Loucy (cell line): Measurements from ENCODE around the gene AIM2.

Experiments
- H2AFZ ChIP-seq: fragments of 200-600 bp; sonication (generic); 2 replicates; pipeline ENCODE4 v1.6.0; 2016; ENCODE audit warnings: antibody characterized with exemption, mild to moderate bottlenecking, low read length, moderate library complexity
- H3F3A ChIP-seq: fragments of 200-600 bp; 2 replicates; pipeline ENCODE4 v1.6.0; 2016; ENCODE audit warnings: antibody characterized with exemption, low read depth, mild to moderate bottlenecking
- H3K27me3 ChIP-seq: fragments of 200-600 bp; sonication (generic); 2 replicates; pipeline ENCODE4 v1.6.1; 2014; ENCODE audit warnings: low read length, mild to moderate bottlenecking; ENCODE audit not compliant: insufficient read depth, poor library complexity, severe bottlenecking
- H3K36me3 ChIP-seq: fragments of 200-600 bp; sonication (generic); 2 replicates; pipeline ENCODE4 v1.6.1; 2016; ENCODE audit warnings: low read length; ENCODE audit not compliant: insufficient read depth
- H3K4me1 ChIP-seq: fragments of 200-600 bp; sonication (generic); 2 replicates; pipeline ENCODE4 v1.5.1; 2014; ENCODE audit warnings: low read length, mild to moderate bottlenecking; ENCODE audit not compliant: insufficient read depth, poor library complexity, severe bottlenecking
- H3K4me2 ChIP-seq: fragments of 200-600 bp; sonication (generic); 2 replicates; pipeline ENCODE4 v1.6.0; 2014; ENCODE audit warnings: antibody characterized with exemption, low read length, low read depth, mild to moderate bottlenecking; ENCODE audit not compliant: poor library complexity, severe bottlenecking
- H3K4me3 ChIP-seq: fragments of 200-600 bp; sonication (generic); 2 replicates; pipeline ENCODE4 v1.5.1; 2014; ENCODE audit warnings: low read length, mild to moderate bottlenecking, mixed read lengths; ENCODE audit not compliant: poor library complexity, severe bottlenecking
- H3K79me2 ChIP-seq: fragments of 200-600 bp; sonication (generic); 2 replicates; pipeline ENCODE4 v1.6.1; 2014; ENCODE audit warnings: low read length; ENCODE audit not compliant: insufficient read depth
- H3K9ac ChIP-seq: fragments of 200-600 bp; sonication (generic); 2 replicates; pipeline ENCODE4 v1.6.0; 2014; ENCODE audit warnings: mild to moderate bottlenecking, low read depth, low read length, moderate library complexity; ENCODE audit not compliant: poor library complexity, severe bottlenecking
- H3K9me2 ChIP-seq: fragments of 200-600 bp; sonication (generic); replicated peaks from 2 replicates; pipeline ENCODE4 v1.6.1; 2016; ENCODE audit warnings: low read depth, low read length, mixed read lengths
- H3K9me3 ChIP-seq: fragments of 200-600 bp; sonication (generic); 2 replicates; pipeline ENCODE4 v1.6.1; 2014; ENCODE audit warnings: mild to moderate bottlenecking, antibody characterized with exemption, low read length, low read depth; ENCODE audit not compliant: insufficient read depth
- H4K20me1 ChIP-seq: fragments of 200-600 bp; sonication (generic); 2 replicates; pipeline ENCODE4 v1.6.0; 2014; ENCODE audit warnings: antibody characterized with exemption, low read length, mild to moderate bottlenecking; ENCODE audit not compliant: insufficient read depth, poor library complexity, severe bottlenecking
- EZH2phosphoT487 ChIP-seq: fragments of 200-600 bp; IDR thresholded peaks from 2 replicates; pipeline ENCODE4 v1.6.1; 2018; ENCODE audit warnings: antibody characterized with exemption, mild to moderate bottlenecking, moderate library complexity, borderline replicate concordance
- TF ChIP-seq, protein P1 (sequence below): fragments of 200-600 bp; sonication (generic); conservative IDR thresholded peaks from 2 replicates; pipeline ENCODE4 v1.5.1; 2014; ENCODE audit warnings: mild to moderate bottlenecking, antibody characterized with exemption, low read length

AIM2 gene, protein sequence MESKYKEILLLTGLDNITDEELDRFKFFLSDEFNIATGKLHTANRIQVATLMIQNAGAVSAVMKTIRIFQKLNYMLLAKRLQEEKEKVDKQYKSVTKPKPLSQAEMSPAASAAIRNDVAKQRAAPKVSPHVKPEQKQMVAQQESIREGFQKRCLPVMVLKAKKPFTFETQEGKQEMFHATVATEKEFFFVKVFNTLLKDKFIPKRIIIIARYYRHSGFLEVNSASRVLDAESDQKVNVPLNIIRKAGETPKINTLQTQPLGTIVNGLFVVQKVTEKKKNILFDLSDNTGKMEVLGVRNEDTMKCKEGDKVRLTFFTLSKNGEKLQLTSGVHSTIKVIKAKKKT

DNA sequence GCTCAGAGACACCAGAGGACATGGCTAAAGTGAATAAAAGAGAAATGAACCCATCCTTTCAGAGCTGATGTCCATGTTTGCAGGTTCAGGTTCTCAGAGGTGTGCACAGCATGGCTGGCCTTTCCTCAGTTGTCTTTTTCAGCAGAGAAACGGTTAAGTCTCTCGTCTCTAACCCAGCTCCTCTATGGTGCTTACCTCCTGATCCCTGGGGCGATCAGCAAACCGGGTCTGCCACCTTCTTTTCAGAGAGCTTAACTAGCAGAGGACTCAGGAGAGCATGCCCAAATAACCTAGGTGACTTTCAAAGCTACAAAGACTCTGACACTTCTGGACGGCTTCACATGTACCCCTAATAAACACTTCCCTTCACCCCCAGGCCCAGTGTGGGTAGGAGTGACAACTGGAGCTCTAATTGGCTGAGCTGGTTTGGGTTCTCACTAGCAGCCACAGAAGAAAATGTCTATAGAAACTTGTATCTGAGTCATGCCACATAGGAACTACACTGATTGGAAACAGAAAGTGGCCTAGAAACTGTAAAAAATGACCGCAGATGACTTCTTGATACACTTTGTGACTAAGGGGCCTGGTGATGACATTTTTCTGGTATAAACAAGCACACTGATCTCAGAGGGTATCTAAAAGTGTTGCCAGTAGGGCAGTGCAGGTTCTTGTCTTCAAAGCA lies at the start of gene AIM2:
Gene AIM2, minus strand, starts transcription at position 329 of the 682 bp plus-strand sequence. CDS start 3,267 bp downstream, outside the sequence.
- TF ChIP-seq EZH2phosphoT487, result no peak
- TF ChIP-seq, protein P1, sequence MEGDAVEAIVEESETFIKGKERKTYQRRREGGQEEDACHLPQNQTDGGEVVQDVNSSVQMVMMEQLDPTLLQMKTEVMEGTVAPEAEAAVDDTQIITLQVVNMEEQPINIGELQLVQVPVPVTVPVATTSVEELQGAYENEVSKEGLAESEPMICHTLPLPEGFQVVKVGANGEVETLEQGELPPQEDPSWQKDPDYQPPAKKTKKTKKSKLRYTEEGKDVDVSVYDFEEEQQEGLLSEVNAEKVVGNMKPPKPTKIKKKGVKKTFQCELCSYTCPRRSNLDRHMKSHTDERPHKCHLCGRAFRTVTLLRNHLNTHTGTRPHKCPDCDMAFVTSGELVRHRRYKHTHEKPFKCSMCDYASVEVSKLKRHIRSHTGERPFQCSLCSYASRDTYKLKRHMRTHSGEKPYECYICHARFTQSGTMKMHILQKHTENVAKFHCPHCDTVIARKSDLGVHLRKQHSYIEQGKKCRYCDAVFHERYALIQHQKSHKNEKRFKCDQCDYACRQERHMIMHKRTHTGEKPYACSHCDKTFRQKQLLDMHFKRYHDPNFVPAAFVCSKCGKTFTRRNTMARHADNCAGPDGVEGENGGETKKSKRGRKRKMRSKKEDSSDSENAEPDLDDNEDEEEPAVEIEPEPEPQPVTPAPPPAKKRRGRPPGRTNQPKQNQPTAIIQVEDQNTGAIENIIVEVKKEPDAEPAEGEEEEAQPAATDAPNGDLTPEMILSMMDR, result no peak
- no peak within 1 kb of the TSS for H3K4me3 ChIP-seq
- no peaks in the 10 kb centered on the region for H3F3A ChIP-seq
- H4K20me1 ChIP-seq, result no peaks in the 10 kb centered on the region
- H3K9me2 ChIP-seq, result no peaks in the 10 kb centered on the region
- no peaks in the 10 kb centered on the region for H3K27me3 ChIP-seq
- H3K4me2 ChIP-seq, result no peak within 1 kb of the TSS
- H3K36me3 ChIP-seq, result no peaks in the 10 kb centered on the region
- H3K79me2 ChIP-seq, result no peaks in the 10 kb centered on the region
- no peak within 1 kb of the TSS for H2AFZ ChIP-seq
- H3K9ac ChIP-seq, result no peak within 1 kb of the TSS
- no peaks in the 10 kb centered on the region for H3K9me3 ChIP-seq
- H3K4me1 ChIP-seq, result peaks cover 11% of the 10 kb centered on the region

DNA sequence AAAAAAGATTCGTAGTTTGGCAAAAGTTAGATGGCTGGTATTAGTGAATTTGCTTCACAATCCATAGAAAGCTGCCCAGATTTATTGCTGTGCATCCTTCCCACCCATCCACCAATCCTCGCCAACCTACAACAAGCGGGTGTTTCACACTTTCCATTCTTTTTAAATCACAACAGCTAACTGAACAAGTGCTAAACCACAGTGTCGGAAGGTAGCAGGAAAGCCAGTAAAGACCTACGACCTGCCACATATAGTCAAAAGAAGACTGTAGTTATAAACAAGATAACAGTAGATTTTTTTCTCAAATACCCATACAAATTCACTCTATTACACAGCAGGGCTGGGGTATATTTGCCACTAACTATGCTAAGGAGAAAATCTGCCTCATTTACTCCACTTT lies 47.0 kb upstream of the AIM2 start:
- no peaks in the 10 kb centered on the region for H4K20me1 ChIP-seq
- H3K9ac ChIP-seq, result no peak overlapping the region
- H3K27me3 ChIP-seq, result no peaks in the 10 kb centered on the region
- H3F3A ChIP-seq, result no peaks in the 10 kb centered on the region
- peaks cover 7% of the 10 kb centered on the region for H3K4me1 ChIP-seq
- no peaks in the 10 kb centered on the region for H3K9me2 ChIP-seq
- H2AFZ ChIP-seq, result no peak overlapping the region
- TF ChIP-seq EZH2phosphoT487, result no peak
- TF ChIP-seq, protein P1, result no peak
- H3K9me3 ChIP-seq, result no peaks in the 10 kb centered on the region
- H3K36me3 ChIP-seq, result no peaks in the 10 kb centered on the region
- no peaks in the 10 kb centered on the region for H3K79me2 ChIP-seq
- no peak overlapping the region for H3K4me2 ChIP-seq
- no peak overlapping the region for H3K4me3 ChIP-seq

GRCh38 chr1:159122005-159122621 lies 45.5 kb upstream of the AIM2 start:
- H4K20me1 ChIP-seq, result no peaks in the 10 kb centered on the region
- TF ChIP-seq, protein P1, result no peak
- TF ChIP-seq EZH2phosphoT487, result no peak
- no peaks in the 10 kb centered on the region for H3K36me3 ChIP-seq
- no peak overlapping the region for H3K9ac ChIP-seq
- H2AFZ ChIP-seq, result no peak overlapping the region
- H3K4me2 ChIP-seq, result no peak overlapping the region
- no peak overlapping the region for H3K4me3 ChIP-seq
- no peaks in the 10 kb centered on the region for H3K9me3 ChIP-seq
- H3K79me2 ChIP-seq, result no peaks in the 10 kb centered on the region
- H3K4me1 ChIP-seq, result peaks cover 7% of the 10 kb centered on the region
- no peaks in the 10 kb centered on the region for H3K27me3 ChIP-seq
- no peaks in the 10 kb centered on the region for H3K9me2 ChIP-seq
- no peaks in the 10 kb centered on the region for H3F3A ChIP-seq
